HL-60 (cell line): ENCODE data around the gene PRIMA1.

Experiments
- CTCF ChIP-seq: IDR thresholded peaks from one replicate; pipeline ENCODE4 v1.5.1; 2011; ENCODE audit warnings: low read length, control low read depth, inconsistent platforms; ENCODE audit not compliant: insufficient read depth
- GABPA ChIP-seq: IDR thresholded peaks from 2 replicates; pipeline ENCODE4 v1.6.1; 2012; ENCODE audit warnings: low read depth
- SPI1 ChIP-seq: IDR thresholded peaks from 2 replicates; pipeline ENCODE4 v1.6.1; 2012; ENCODE audit warnings: low read depth, mild to moderate bottlenecking, borderline replicate concordance

DNA sequence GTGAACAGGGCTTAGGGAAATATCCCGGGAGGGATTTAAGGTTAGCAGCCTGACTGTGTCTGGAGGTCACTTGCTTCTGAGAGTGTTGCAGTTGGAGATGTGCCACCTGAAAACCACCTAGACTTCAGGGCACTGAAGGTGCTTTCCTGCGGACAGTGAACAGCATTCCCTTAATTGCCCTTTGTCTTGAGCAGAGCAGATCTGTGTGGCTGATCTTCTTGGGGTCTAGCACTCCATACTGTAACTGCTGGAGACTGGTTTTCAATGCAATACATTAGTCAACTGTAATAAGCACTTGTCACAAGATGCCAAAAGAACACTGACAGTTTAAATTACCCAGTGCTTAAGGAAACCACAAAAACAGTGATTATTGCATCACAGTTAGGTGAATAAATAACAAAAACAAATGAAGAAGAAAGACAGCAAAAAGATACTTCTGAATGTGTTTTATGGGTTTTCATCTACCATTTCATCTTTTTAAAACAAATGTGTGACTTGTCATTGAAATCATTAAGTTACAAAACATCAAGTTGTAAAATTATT lies 111.8 kb downstream of the PRIMA1 start:
- TF ChIP-seq CTCF: no peak
- TF ChIP-seq SPI1: no peak
- no peak for TF ChIP-seq GABPA
